Activated CD4-positive, CD25-positive, alpha-beta regulatory T cell (primary cell): ENCODE measurements around the gene KRTAP12-4.
"Not testable (repeated sequence)": the region's sequence is repeated elsewhere in the genome, so short reads cannot be mapped to it uniquely, and the experiment has no call there.

Experiments used
- DNase-seq, 4 experiments: peaks; one replicate each; lab custom pipeline; 2025; lab: John Stamatoyannopoulos, UW

Gene KRTAP12-4

DNA sequence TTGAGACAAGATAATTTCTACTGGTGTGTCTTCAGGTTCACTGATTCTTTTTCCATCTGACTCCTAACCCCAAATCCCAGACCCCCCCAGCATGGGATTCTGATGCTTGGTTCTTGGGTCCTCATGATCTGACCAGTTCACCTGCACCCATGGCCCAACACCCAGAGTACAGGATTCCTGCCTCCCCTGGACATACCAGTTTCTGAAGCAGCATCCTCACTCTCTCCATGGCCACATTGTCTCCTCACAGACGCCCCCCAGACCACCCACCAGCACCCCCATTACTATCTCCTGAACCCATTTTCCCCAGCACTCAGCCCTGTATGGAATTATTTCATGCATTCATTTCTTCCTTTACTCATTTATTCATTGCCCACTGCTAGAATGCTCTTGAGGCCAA is 2.4 kb upstream of the KRTAP12-4 start:
- DNase-seq, result no peak

DNA sequence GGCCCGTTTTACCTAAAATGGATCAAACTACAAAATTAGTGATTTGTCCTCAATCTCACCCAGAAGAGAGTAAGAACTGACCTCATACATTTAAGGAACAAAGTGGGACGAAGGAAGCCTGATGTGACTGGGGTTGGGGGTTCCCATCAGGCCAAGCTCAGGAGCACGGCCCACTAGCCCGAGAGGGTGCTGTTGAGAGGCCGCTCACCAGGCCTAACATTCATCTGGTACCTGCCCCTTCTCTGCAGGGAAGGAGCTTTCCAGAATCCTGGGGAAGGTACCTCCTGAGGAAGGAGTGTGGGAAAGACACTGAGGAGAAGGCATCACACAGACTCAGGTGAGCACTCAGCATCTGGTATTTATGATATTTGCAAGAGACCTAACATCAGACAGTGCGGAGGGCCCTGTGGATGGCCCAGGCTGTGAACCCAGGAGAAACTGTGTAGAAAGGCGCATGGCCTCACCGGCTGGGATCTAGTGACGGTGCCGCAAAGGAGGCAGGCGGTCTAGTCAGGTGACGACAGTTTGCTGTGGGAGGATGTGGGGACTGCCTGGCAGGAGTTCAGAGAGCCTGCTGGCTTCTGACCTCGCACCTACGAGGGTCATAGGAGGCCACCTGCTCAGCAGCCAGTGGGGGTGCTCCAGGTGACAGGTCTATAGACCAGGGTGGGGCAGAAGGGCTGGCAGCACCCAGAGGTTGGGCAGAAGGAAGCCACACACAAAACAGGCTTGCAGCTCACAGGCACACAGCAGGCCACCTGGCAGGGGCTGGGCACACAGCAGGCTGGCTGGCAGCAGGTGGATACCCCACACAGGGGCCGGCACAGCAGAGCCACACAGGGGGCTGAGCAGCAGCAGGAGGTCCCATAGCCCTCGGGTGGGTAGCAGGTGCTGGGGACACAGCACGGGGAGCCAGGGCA is 543 bp downstream of the KRTAP12-4 start:
- no peak for DNase-seq

DNA sequence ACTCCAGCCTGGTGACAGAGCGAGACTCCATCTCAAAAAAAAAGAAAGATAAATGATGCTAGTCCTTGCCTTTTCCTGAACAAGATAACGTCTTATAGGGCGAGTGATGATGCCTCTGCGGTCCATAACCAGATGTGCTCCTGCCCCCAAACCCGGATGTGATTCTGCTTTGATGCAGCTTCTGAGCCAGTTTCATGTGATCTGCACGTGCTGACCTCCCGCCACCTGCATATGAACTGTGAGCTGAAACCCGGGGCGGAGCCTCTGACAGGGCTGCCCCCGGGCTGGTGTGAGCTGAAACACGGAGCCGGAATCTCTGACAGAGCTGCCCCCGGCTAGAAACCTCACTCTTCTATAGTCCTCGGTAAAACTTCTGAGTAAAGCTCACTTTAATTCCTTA is 1.3 kb downstream of the KRTAP12-4 start:
- DNase-seq, result no peak

DNA sequence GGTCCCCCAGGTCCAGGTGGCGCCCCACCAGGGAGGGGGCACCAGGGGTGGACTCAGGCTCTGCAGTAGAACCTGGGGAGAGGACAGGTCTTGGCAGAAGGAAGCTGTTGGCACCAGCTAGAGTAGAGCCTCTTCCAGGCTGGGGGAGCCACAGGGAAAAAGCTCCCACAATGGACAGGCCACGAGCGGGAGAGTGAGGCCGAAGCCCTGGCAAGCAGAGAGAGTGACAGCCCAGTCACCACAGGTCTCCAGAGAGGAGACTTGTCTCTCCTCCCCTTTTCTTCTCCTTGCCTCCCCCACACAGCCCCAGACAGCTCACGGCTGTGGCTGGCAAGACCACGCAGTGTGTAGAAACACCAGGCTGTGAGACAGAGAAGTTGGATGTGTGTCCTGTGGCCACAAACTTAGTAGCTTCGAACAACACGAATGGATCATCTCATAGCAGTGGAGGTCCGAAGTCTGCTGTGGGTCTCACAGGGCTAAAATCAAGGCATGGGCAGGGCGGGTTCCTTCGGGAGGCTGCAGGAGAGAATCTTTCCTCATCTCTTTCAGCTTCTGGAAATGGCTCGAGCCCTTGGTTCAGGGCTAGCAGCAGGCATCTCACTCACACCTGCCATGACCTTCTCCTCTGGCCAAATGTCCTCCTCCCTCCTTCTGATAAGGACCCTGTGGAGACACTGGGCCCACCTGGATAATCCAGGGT is 3.3 kb downstream of the KRTAP12-4 start:
- DNase-seq, result no peak

DNA sequence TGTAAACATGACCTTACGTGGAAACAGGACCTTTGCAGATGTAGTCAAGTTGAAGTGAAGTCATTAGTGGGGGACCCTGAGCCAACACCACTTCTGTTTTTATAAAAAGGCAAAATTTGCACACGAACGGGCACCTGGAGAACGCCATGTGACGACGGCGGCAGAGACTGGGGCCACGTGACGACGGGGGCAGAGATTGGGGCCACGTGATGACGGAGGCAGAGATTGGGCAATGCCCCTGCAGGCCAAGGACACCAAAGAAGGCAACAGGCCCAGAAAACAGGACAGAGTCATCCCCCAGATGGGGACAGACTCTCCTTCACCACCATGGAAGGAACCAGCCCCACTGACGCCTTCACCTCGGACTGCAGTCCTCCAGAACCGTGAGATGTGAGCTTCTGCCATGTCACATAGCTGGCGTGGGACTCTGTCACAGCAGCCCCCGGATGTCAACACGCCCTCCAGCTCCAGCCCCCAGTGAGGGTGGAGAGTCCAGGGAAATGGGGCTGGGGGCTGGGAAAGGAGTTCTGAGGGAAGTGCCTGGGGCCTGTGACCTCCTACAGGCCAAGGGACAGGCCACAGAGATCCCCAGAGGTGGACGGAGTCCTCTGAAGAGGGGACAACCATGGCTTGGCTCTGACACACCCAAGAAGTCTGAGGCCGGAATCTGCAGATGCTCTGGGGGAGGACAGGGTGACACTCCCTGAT is 4.0 kb downstream of the KRTAP12-4 start:
- DNase-seq, result no peak

DNA sequence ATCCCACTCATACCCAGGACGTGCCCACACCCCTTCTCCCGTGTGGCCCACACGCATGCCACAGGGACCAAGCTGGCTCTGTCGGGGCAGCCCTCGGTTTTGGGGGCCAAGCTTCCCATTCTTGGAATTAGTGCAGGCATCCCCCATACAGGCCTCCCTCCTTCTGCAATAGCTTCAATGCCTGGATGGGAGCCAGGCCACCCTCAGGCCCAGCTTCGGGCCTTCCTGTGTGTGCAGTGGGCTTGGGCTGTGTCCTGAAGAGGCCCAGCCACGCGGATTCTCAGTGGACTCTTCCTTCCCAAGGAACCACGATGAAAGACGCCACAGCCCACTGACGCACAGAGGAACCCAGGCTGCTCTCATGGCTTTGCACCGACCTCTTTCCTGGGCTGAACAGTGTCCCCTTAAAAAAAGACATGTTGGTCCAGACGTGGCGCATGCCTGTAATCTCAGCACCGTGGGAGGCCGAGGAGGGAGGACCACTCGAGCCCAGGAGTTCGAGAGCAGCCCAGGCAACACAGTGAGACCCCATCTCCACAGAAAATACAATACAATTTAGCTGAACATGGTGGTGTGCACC is 4.8 kb downstream of the KRTAP12-4 start:
- DNase-seq, result no peak

DNA sequence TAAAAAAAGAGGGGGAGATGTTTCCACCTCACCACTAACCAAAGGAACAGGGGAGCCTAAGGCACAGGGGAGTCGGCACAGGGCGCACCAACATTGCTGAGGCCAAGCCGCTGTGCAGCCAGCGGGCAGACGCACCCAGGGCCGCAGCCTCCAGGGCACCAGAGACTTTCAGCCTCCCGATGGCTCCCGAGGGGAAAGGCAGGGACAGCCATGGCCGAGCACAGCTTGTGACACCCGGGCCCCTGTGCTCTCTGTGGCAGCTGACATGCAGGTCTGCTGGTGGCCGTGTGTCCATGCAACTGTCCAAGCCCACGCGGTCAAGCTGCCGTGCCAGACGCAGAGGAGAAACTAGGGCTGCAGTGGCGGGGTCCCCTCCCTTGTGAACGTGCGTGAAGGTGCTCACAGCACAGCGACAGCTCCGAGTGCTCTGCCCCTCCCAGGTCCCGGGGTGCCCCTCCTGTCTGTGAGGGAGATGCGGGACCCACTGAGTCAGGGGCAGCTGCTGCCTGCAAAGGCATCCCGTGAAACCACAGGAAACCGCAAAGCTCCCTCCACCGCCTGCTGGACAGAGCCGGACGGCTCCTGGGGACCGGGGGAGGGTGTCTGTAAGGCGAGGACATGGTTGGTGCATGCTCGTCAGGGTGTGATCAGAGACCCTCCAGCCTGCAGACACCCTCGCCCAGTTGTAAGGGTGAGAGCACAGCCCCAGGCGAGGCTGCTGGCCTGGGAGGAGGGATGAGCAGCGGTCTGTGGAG is 5.7 kb downstream of the KRTAP12-4 start:
- DNase-seq, result no peak

DNA sequence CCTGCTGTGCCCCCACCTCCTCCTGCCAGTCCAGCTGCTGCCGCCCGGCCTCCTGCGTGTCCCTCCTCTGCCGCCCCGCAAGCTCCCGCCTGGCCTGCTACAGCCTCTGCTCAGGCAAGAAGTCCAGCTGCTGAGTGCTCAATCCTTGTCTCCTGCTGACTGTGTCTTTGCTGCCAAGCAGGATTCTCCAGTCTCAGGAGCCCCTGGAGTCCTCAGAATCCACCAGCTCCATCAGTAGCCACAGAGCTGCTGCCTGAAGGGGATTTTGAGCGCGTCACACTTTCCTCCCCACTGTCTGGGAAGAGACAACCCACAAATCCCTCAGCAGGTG is 7.3 kb downstream of the KRTAP12-4 start:
- no peak for DNase-seq

DNA sequence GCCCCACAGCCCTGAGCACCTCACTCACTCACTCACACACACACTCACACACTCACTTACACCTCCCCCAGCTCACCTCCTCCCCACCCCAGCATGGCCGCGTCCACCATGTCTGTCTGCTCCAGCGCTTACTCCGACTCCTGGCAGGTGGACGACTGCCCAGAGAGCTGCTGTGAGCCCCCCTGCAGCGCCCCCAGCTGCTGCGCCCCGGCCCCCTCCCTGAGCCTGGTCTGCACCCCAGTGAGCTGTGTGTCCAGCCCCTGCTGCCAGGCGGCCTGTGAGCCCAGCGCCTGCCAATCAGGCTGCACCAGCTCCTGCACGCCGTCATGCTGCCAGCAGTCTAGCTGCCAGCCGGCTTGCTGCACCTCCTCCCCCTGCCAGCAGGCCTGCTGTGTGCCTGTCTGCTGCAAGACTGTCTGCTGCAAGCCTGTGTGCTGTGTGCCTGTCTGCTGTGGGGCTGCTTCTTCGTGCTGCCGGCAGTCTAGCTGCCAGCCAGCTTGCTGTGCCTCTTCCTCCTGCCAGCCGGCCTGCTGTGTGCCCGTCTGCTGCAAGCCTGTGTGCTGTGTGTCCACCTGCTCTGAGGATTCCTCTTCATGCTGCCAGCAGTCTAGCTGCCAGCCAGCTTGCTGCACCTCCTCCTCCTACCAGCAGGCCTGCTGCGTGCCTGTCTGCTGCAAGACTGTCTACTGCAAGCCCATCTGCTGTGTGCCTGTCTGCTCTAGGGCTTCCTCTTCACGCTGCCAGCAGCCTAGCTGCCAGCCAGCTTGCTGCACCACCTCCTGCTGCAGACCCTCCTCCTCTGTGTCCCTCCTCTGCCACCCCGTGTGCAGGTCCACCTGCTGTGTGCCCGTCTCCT is 7.9 kb downstream of the KRTAP12-4 start, which contains the start of gene KRTAP10-11:
TSS of gene KRTAP10-11 (plus strand) at position 49 of the 856 bp plus-strand sequence. CDS start at position 94, 45 bp downstream.
- not testable (repeated sequence) for DNase-seq

DNA sequence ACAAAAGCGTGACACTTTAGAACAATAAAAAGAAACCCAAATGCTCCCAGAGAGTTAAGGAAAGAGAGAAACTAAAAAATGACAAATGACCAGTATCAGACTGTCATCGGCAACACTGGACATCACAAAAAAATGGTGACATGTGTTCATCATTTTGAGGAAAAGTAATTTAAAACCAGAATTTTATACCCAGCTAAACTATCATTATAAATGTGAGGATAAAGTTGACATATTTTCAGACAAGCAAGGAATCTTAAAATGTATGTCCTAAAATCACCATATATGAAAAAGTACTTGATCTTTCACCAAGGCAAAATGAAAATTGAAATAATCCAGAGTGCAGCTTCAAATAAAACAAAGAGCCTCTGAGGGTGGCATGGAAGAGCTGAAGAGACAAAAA is 9.6 kb downstream of the KRTAP12-4 start:
- no peak for DNase-seq

DNA sequence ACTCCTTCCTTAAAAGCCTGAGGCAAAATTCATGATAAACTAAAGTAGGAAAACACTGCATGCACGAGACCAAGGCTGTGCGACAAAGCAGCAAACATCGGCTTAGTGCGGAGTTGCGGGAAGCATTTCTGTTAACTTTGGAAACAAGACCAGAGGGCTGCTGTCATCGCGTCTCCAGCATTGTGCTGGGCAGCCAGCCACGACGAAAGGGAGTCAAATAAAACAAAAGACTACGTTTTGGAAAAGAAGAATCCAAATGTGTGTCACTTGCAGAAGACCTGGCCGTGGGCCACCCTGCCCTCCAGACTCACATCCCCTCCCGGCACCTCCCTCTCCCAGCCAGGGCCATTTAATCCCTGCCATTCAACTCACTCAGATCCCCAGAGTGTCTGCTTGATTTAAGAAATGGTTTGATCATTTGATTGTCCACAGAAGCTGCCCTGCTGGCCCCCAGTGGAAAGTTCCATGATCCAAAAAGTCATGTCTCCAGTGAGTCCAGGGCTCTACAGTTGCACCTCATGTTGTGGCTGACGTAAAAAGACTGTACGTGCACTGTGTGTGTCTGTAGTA is 10.6 kb downstream of the KRTAP12-4 start:
- no peak for DNase-seq

DNA sequence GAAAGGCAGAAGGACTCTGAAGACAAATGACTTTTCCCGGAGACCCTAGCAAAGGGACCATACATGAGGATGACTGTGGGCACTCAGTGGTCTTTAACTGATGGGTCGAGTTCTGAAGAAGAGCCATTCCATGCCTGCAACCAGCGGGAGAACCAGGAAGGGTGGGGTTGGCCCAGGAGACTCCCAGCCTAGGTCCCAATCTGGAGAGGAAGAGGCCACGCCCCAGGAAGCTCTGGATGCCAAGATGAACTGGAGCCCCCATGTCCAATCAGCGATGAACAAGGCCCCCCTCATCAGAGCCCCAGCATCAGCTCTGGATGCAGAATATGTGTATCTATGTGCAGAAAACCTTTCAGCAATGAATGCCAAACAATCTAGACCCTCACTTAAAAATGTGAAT is 13.7 kb downstream of the KRTAP12-4 start:
- no peak for DNase-seq

DNA sequence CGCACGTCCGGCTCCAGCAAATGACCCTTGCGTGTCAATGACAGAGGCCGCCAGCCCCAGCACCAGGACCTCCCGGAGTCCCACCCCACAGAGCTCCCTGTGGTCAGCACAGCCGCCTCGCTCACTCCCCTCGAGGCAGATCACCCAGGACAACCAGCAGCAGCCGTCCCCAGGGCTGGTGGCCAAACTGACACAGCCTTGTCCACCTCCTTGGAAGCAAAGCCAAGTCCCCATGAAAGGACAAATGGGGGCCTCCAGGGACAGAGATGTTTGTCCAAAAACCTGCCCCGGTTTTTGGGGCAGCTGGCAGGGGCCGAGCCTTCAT is 15.2 kb downstream of the KRTAP12-4 start:
- no peak for DNase-seq

DNA sequence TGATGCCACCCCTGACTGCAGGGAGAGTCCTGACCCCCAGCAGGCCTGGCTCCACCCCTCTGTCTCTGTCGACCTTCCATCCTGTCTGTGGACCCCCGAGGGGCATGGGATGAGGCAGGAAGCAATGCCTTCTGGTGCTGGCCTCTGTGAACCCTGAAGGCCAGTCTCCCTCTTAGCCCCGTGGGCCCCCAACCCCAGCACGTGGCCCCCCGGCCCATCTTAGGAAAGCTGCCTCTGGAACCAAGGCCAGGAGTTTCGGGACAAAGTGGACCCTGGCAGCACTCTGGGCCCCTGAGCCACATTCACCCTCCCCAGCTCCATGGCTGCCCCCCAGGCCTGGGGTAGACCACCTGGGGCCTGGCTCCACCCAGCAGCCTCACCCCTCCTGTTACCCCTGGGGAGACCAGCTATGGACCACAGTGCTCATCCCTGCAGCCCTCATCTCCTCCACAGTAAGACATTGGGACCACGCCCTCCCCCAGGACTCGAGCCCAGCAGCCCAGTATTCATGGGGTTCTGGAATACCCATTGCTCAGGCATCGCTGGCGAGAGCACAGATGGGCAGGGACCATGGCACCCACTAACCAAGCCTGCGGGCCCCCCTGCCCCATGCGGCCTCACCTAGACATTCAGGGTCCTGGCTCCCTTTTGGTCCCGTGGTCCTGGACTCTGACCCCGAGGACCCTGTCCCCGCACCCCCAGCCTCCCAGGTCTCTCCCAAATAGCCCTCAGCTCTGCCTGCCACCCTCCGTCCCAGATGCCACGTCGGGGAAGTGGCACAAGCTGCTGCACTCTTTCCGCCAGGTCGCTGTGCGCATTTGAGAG is 15.7 kb downstream of the KRTAP12-4 start:
- not testable (repeated sequence) for DNase-seq

DNA sequence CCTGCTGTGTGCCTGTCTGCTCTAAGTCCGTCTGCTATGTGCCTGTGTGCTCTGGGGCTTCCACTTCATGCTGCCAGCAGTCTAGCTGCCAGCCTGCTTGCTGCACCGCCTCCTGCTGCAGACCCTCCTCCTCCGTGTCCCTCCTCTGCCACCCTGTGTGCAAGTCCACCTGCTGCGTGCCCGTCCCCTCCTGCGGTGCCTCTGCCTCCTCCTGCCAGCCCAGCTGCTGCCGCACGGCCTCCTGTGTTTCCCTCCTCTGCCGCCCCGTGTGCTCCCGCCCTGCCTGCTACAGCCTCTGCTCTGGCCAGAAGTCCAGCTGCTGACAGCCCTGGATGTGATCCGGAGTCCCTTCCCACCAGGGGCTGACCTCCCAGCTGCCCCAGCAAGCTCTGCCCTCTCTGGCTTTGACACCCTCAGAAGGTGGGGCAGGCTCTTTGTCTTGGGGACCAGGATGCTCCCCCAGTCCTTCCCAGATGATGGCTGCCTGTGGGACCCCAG is 16.6 kb downstream of the KRTAP12-4 start:
- not testable (repeated sequence) for DNase-seq

DNA sequence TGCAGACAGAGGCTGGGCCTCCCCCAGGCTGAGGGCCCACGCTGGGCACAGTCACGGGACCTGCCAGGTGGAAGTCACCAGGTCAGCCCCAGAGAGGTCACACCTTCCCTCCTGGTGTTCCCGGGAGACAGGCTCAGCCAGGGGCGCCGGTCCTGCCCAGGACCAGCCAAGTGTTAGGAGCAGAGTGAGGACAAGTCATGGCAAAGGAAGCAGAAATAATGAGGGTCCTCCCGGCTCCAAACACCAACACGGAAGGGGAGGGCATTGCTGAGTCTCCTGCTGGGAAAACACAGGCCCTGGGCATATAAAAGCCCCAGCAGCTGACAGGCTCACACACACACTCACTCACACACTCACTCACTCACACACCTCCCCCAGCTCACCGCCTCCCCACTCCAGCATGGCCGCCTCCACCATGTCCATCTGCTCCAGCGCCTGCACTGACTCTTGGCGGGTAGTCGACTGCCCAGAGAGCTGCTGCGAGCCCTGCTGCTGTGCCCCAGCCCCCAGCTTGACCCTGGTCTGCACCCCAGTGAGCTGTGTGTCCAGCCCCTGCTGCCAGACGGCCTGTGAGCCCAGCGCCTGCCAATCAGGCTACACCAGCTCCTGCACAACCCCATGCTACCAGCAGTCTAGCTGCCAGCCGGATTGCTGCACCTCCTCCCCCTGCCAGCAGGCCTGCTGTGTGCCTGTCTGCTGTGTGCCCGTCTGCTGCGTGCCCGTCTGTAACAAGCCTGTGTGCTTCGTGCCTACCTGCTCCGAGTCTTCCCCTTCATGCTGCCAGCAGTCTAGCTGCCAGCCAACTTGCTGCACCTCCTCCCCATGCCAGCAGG is 17.2 kb downstream of the KRTAP12-4 start, which contains the start of gene KRTAP10-10:
TSS of gene KRTAP10-10 (plus strand) at position 339 of the 833 bp plus-strand sequence. CDS start at position 401, 62 bp downstream.
- no peak for DNase-seq

DNA sequence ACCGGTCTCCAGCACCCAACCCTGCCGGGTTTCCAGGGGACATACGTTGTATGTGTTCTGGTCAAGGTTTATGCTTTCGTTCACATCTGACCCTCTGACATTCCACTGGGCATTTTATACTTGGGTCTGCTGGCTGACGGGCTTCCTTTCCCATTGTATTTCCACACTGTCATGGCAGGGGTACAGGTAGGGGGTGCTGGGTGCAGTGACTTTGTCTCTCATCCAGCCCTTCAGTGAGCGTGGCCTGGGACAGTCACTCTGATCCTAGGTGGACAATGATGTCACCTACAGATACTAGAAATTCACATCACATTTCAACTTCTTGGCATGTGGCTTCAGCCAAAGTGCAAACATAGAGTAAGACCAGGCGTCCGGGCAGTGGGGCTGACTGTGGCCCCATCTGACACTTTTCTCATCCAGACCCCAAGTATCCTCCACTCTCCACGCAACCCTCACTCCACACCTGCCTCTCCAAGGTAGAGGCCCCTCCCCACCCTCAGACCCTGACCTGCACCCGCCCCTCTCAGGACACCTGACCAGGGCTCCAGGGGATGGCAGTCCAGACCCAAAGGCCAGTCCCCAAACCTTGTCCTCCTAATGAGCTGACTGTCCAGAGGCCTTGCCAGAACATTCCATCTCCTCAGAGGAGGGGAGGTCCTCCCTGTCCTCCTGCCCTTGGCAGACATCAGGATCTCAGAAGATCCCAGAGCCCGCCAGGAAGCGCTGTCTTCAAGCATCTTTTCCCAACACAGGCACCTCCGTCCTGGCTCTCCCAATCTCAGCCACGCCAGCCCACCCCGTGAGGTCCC is 18.0 kb downstream of the KRTAP12-4 start:
- no peak for DNase-seq
